ENCODE data around the gene LECT2. TPM values are rescaled to one million over a fixed set of nuclear protein-coding genes. Genes with fewer than 3 reads are reported as not detected.

LECT2 gene
- total RNA-seq, 2 donors from 2014 or later, result not detected

GRCh38 chr5:135944564-135944963 is 10.2 kb downstream of the LECT2 start:
- Histone ChIP-seq H3K36me3 (no peaks in the 10 kb centered on the region), H3K4me1 (replicated peaks) (no peaks in the 10 kb centered on the region), H3K27ac (no peak overlapping the region), H3K27me3 (replicated peaks; ENCODE audit: insufficient read depth) (no peaks in the 10 kb centered on the region), H3K9me3 (no peaks in the 10 kb centered on the region), H3K4me3 (no peak overlapping the region)
- DNase-seq (ENCODE audit: low spot score), result no peak
- TF ChIP-seq CTCF (IDR thresholded peaks at IDR 0.05), result no peak
- no peak for TF ChIP-seq POLR2AphosphoS5 (IDR thresholded peaks at IDR 0.05)
- TF ChIP-seq POLR2A (IDR thresholded peaks at IDR 0.05), result no peak
- intact Hi-C loops (cut with DNase I), result loop anchor here (2.0 to 5.0 kb wide), 2 partner anchors 114 to 233 kb away; no protein-coding TSS in a partner anchor

- Histone ChIP-seq H3K9me3 (no peaks in the 10 kb centered on the region), H3K36me3 (no peaks in the 10 kb centered on the region), H3K4me1 (replicated peaks) (no peaks in the 10 kb centered on the region), H3K4me3 (no peak overlapping the region), H3K27me3 (replicated peaks; ENCODE audit: insufficient read depth) (no peaks in the 10 kb centered on the region), H3K27ac (no peak overlapping the region)
- TF ChIP-seq POLR2AphosphoS5 (IDR thresholded peaks at IDR 0.05) (no peak), CTCF (IDR thresholded peaks at IDR 0.05) (no peak), POLR2A (IDR thresholded peaks at IDR 0.05) (no peak)
- intact Hi-C loops (cut with DNase I), result loop anchor here (5.0 kb wide), 1 partner anchor 235 kb away; no protein-coding TSS in a partner anchor
- DNase-seq (ENCODE audit: low spot score), result no peak
- WGBS, result 82% methylated on average over 3 of the region's 3 CpGs
These were observed 12.5 kb downstream of the LECT2 start for GRCh38 chr5:135942202-135942771.

GRCh38 chr5:135941711-135942110 is 13.1 kb downstream of the LECT2 start:
- WGBS, result 84% methylated on average over 2 of the region's 2 CpGs
- TF ChIP-seq POLR2AphosphoS5 (IDR thresholded peaks at IDR 0.05) (no peak), POLR2A (IDR thresholded peaks at IDR 0.05) (no peak), CTCF (IDR thresholded peaks at IDR 0.05) (no peak)
- intact Hi-C loops (cut with DNase I), result loop anchor here (5.0 kb wide), 1 partner anchor 236 kb away; no protein-coding TSS in a partner anchor
- no peak overlapping the region for H3K4me3 ChIP-seq
- no peaks in the 10 kb centered on the region for H3K36me3 ChIP-seq
- no peak for DNase-seq (ENCODE audit: low spot score)
- H3K9me3 ChIP-seq, result no peaks in the 10 kb centered on the region
- no peak overlapping the region for H3K27ac ChIP-seq
- H3K27me3 ChIP-seq (replicated peaks; ENCODE audit: insufficient read depth), result no peaks in the 10 kb centered on the region
- no peaks in the 10 kb centered on the region for H3K4me1 ChIP-seq (replicated peaks)

GRCh38 chr5:135937245-135937911 is 17.4 kb downstream of the LECT2 start:
- Histone ChIP-seq H3K27me3 (replicated peaks; ENCODE audit: insufficient read depth) (no peaks in the 10 kb centered on the region), H3K27ac (no peak overlapping the region), H3K36me3 (no peaks in the 10 kb centered on the region), H3K9me3 (no peaks in the 10 kb centered on the region), H3K4me3 (no peak overlapping the region), H3K4me1 (replicated peaks) (no peaks in the 10 kb centered on the region)
- intact Hi-C loops (cut with DNase I), result no loop called here
- TF ChIP-seq CTCF (IDR thresholded peaks at IDR 0.05) (no peak), POLR2AphosphoS5 (IDR thresholded peaks at IDR 0.05) (no peak), POLR2A (IDR thresholded peaks at IDR 0.05) (no peak)
- DNase-seq (ENCODE audit: low spot score), result no peak
- WGBS, result 93% methylated on average over 5 of the region's 5 CpGs

- no peak for TF ChIP-seq CTCF (IDR thresholded peaks at IDR 0.05)
- no peak for TF ChIP-seq POLR2AphosphoS5 (IDR thresholded peaks at IDR 0.05)
- TF ChIP-seq POLR2A (IDR thresholded peaks at IDR 0.05), result no peak
- no peaks in the 10 kb centered on the region for H3K9me3 ChIP-seq
- no peak overlapping the region for H3K4me3 ChIP-seq
- DNase-seq (ENCODE audit: low spot score), result no peak
- no peaks in the 10 kb centered on the region for H3K27me3 ChIP-seq (replicated peaks; ENCODE audit: insufficient read depth)
- WGBS, result 62% methylated on average over 3 of the region's 3 CpGs
- no peaks in the 10 kb centered on the region for H3K4me1 ChIP-seq (replicated peaks)
- no peak overlapping the region for H3K27ac ChIP-seq
- intact Hi-C loops (cut with DNase I), result no loop called here
- no peaks in the 10 kb centered on the region for H3K36me3 ChIP-seq
These were observed 19.8 kb downstream of the LECT2 start for GRCh38 chr5:135934939-135935338.
